Heart right ventricle (tissue), 16 donors: ENCODE results near the gene MRPL38. TPM values are rescaled to one million over a fixed set of nuclear protein-coding genes. Genes with fewer than 3 reads are reported as not detected.

Experiments used
- ATAC-seq, 8 donors: fragments of 200-7000 bp; cut with Tn5 transposase; one replicate each; pipeline ENCODE4 v1.9.1; 2020; ENCODE audit warnings: mild to moderate bottlenecking in 8 of 8, moderate library complexity in 8 of 8, moderate number of reproducible peaks in 1 of 8
- DNase-seq, 2 donors: peaks; one replicate each; pipeline ENCODE4 v3.0.0-alpha.2; 2020
- H3K27ac ChIP-seq, 10 donors: fragments of 200-600 bp; sonication (generic) in 2 of 10; one replicate each; pipeline versions ENCODE4 v1.5.0 to v1.8.0; 2020 to 2022; ENCODE audit warnings: mild to moderate bottlenecking in 3 of 10
- H3K27me3 ChIP-seq, 7 donors: fragments of 200-600 bp; one replicate each; pipeline ENCODE4 v1.8.0; 2021 to 2022; ENCODE audit warnings: mild to moderate bottlenecking in 2 of 7
- H3K36me3 ChIP-seq, 9 donors: fragments of 200-600 bp; sonication (generic) in 1 of 9; one replicate each; pipeline versions ENCODE4 v1.5.0 to v1.8.0; 2020 to 2022; ENCODE audit warnings: mild to moderate bottlenecking in 2 of 9
- H3K4me1 ChIP-seq, 9 donors: fragments of 200-600 bp; sonication (generic) in 1 of 9; one replicate each; pipeline versions ENCODE4 v1.5.0 to v1.8.0; 2020 to 2022; ENCODE audit warnings: mild to moderate bottlenecking in 4 of 9
- H3K4me3 ChIP-seq, 10 donors: fragments of 200-600 bp; sonication (generic) in 2 of 10; one replicate each; pipeline versions ENCODE4 v1.5.0 to v1.8.0; 2020 to 2022; ENCODE audit warnings: mild to moderate bottlenecking in 7 of 10, moderate library complexity in 2 of 10
- H3K9me3 ChIP-seq, 11 donors: fragments of 200-600 bp in 10 of 11; sonication (generic) in 2 of 11; one replicate each; pipeline versions ENCODE4 v1.5.0 to v1.8.0; 2013 to 2022; ENCODE audit warnings: mild to moderate bottlenecking in 2 of 11, control low read depth in 1 of 11, moderate library complexity in 1 of 11
- WGBS, 2 donors: extraction: QIAGEN DNeasy Blood & Tissue Kit; methylation state at CpG; one replicate each; pipeline ENCODE4 v1.1.7; 2013; ENCODE audit warnings: inconsistent platforms in 1 of 2; 5-methylcytosine and 5-hydroxymethylcytosine counted together
- intact Hi-C, 10 donors: fragments of 100-400 bp; cut with DNase I; formaldehyde crosslinking; loops; one replicate each; pipeline versions ENCODE4 v1.11.1 to v1.14.2; 2022
- polyA plus RNA-seq, 2 donors: library from polyadenylated mRNA; stranded (reverse); fragments of 200-250 nt; gene quantifications; one replicate each; pipeline ENCODE4 v1.2.3, GENCODE V29; 2013
- total RNA-seq, 10 donors: library from RNA; stranded (reverse); fragmentation: NEBNext Ultra II Directional in 3 of 10; extraction: Animal tissue kit (Norgen Biotek cat#: 25700) in 3 of 10; gene quantifications; one replicate each; pipeline versions ENCODE4 v1.2.1 to v1.2.4, GENCODE V29; 2021 to 2023
- TF ChIP-seq, protein P1 (sequence below), 9 donors: fragments of 200-600 bp; sonication (generic) in 2 of 9; IDR thresholded peaks; one replicate each; pipeline versions ENCODE4 v1.5.0 to v1.8.0; 2021 to 2022; ENCODE audit warnings: antibody characterized with exemption in 9 of 9, mild to moderate bottlenecking in 5 of 9, moderate library complexity in 1 of 9
- donor health status: Arrhythmogenic right ventricular cardiomyopathy.
- donor health status: ischemic (EF 13 %, LVEDD 7.1; RV severe dilation, severe dysfunction).
- donor health status: healthy with polysubstance abuse.
- donor health status: DM: no; HTN: yes; CAD: no.
- donor health status: DM: no; HTN: no; CAD: no.
- donor health status: ischemic (EF 25% LVEDD 6.9; RV normal size, moderate dysfunction).
- donor health status: ischemic (EF 25% LVEDD 5.7; RV mildly dilated, moderate dysfunction).
- donor health status: healthy.
- donor health status: DM: yes; HTN: yes; CAD: no.
- donor health status: Ischemic cardiomyopathy.
- donor health status: ischemic (EF 35%, LVEDD 5.7; RV mildly dilated, moderate dysfunction).
- donor health status: nonischemic (EF 11% LVEDD 7.7; RV severe dilation, severe dysfunction).
- donor health status: DM: yes; HTN: yes; CAD: no.
- donor health status: PGD.
- donor health status: ischemic (EF 29% LVEDD 5.4; RV normal size, mild dysfunction).
- donor health status: nonischemic (EF 23%, LVEDD 6.1; RV moderate dilation, normal function).

Gene MRPL38
- total and polyA plus RNA-seq, 12 donors = 86.0 to 160 (median 96.5) TPM

DNA sequence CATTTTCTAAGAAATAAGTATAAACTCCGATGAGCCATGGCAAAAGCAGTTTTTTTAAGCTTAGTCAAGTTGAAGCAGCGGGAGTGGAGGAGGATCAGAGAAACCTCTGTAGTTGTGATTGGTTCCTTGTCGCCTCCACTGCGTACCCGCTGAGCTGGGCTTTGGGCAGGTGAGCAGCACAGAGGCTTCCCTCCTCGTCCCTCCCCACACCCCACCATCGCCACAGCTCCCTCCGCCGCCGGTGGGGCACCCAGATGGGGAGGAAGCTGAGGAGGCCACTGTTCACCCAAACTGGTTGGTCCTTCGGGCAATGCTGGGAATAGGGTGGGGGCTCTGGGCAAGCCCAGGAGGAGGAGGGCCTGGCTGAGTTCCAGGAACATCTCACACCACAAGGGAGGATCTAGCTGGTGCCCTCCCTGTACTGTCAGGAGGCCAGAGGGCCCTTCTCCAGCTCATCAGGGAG, 5.2 kb upstream of the MRPL38 start:
- H3K36me3 ChIP-seq = peaks cover 0 to 32% (median 0%) of the 10 kb centered on the region in 9 donors
- H3K4me3 ChIP-seq = no peak overlapping the region
- intact Hi-C loops = loop anchor here in 5 of 10 donors (5.0 to 10.0 kb wide), 6 partner anchors 67 to 385 kb away; partner anchors contain the start of genes ACOX1 (in 1 of the 5), TEN1 (in 1 of the 5) and UBALD2 (in 1 of the 5)
- ATAC-seq = peak in 3 of 8 donors; percentile 28 to 29 (median 28)
- DNase-seq = no peak
- 71 to 74% methylated on average over 11 of the region's 11 CpGs for whole genome bisulfite sequencing, 2 donors
- no peak overlapping the region for H3K27ac ChIP-seq
- H3K9me3 ChIP-seq = no peaks in the 10 kb centered on the region
- TF ChIP-seq, protein P1, sequence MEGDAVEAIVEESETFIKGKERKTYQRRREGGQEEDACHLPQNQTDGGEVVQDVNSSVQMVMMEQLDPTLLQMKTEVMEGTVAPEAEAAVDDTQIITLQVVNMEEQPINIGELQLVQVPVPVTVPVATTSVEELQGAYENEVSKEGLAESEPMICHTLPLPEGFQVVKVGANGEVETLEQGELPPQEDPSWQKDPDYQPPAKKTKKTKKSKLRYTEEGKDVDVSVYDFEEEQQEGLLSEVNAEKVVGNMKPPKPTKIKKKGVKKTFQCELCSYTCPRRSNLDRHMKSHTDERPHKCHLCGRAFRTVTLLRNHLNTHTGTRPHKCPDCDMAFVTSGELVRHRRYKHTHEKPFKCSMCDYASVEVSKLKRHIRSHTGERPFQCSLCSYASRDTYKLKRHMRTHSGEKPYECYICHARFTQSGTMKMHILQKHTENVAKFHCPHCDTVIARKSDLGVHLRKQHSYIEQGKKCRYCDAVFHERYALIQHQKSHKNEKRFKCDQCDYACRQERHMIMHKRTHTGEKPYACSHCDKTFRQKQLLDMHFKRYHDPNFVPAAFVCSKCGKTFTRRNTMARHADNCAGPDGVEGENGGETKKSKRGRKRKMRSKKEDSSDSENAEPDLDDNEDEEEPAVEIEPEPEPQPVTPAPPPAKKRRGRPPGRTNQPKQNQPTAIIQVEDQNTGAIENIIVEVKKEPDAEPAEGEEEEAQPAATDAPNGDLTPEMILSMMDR (IDR thresholded peaks at IDR 0.05) = no peak
- H3K4me1 ChIP-seq = peaks cover 0 to 17% (median 8%) of the 10 kb centered on the region in 9 donors
- no peaks in the 10 kb centered on the region for H3K27me3 ChIP-seq

DNA sequence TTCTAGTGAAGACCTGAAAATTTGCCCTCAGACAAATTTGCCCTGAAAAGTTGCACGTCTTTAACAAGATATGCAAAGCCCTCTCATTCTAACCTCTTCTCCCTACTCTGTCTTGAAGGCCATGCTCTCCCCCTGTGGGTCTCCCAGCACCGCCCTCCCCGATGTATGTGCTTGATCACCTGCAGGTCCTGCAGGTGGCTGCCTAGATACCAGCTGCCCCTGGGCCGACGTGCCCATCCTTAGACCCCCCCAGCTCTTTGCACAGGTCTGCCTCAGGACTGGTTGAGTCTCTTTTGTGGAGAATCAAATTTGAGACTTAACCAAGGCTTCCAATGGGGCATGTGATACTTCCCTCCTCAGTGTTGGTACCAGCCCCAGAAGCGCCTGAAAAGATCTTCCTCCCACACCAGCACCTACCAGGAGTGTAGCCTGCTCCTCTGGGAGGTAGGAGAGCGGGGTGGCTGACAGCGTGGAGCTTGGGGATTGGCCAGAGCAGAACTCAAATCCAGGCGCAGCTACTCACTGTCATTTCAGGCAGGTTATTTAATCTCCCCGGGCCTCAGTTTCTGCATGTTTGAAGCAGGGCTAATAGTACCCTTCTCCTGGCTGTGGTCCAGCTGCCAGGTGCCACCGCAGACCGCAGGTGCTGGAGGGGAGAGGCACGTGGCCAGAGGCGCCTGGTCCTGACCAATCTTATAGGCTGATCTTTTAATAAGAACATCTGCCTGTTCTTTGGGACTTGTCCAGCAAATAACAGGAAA, 4.5 kb upstream of the MRPL38 start:
- WGBS, 2 donors = 89 to 90% methylated on average over 14 of the region's 14 CpGs
- H3K4me1 ChIP-seq = peaks cover 0 to 18% (median 9%) of the 10 kb centered on the region in 9 donors

DNA sequence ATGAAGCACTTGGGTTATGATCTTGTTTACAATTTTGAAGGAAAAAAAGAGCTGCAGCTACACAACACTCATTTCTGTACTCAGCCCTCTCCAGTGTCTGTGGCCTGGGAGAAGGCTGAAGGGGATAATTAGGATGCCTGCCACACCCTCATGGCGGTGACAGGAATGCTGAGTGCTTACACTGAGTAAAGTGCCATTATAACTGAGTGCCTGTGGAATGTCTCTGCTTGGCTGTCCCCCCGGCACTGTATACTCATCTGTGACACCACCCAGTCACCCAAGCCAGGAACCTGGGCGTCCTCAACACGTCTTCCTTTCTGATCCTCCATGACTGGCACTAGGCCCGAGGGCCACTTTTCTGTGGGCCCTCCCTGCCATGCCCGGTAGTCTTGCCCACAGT, 3.5 kb upstream of the MRPL38 start:
- DNase-seq (peak; percentile 67 to 73), ATAC-seq (peak in 7 of 8 donors; percentile 9 to 72 (median 55))
- no peak overlapping the region for H3K4me3 ChIP-seq
- peaks cover 0 to 21% (median 0%) of the 10 kb centered on the region in 9 donors for H3K36me3 ChIP-seq
- 30 to 48% methylated on average over 6 of the region's 6 CpGs for WGBS, 2 donors
- H3K27me3 ChIP-seq = no peaks in the 10 kb centered on the region
- H3K9me3 ChIP-seq = no peaks in the 10 kb centered on the region
- H3K4me1 ChIP-seq = peaks cover 6 to 28% (median 19%) of the 10 kb centered on the region in 9 donors
- intact Hi-C loops = loop anchor here in 4 of 10 donors (5.0 to 10.0 kb wide), 5 partner anchors 69 to 387 kb away; partner anchors contain the start of genes ACOX1 (in 1 of the 4), TEN1 (in 1 of the 4) and UBALD2 (in 1 of the 4)
- TF ChIP-seq, protein P1 (IDR thresholded peaks at IDR 0.05) = no peak
- H3K27ac ChIP-seq = peak overlapping the region in 4 of 10 donors; percentile 18 to 43 (median 39)

More for the DNA sequence above, 4.5 kb upstream of the MRPL38 start:
- Histone ChIP-seq H3K36me3 (peaks cover 0 to 27% (median 0%) of the 10 kb centered on the region in 9 donors), H3K4me3 (no peak overlapping the region), H3K27ac (no peak overlapping the region), H3K9me3 (no peaks in the 10 kb centered on the region), H3K27me3 (no peaks in the 10 kb centered on the region)
- TF ChIP-seq, protein P1 (IDR thresholded peaks at IDR 0.05) = no peak
- no peak for ATAC-seq
- intact Hi-C loops = loop anchor here in 4 of 10 donors (5.0 to 10.0 kb wide), 5 partner anchors 68 to 386 kb away; partner anchors contain the start of genes ACOX1 (in 1 of the 4), TEN1 (in 1 of the 4) and UBALD2 (in 1 of the 4)
- no peak for DNase-seq

DNA sequence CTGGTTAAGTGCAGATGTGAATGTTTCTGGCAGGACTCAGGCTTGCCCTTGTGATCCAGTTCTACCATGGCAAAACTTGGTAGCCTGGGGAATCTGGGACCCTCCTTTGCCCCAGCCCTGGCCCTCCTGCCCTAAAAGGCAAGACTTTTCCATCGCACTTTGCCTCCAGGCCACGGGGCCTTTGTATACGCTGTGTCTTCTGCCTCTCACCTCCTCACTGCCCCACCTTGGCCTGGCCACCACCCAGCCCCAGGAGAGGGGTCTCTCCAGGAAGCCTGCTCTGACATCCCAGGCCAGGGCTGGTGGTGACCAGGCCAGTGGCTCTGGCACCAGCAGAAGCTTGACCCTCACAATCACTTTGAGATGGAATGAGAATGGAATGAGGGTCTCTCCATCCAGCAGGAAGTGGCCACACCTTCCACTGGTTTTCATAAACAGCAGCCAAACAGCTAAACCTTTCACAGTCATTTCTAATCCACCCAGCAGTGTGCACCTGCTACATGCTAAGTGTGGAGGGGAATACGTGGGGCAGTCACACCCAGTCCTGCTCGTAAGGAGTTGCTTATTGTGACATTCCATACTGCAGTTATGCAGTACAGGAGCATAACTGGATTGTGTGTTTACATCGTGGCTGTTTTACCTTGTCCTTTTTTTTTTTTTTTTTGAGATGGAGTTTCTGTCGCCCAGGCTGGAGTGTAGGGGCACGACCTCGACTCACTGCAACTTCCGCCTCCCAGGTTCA, 1.6 kb upstream of the MRPL38 start:
- intact Hi-C loops = loop anchor here in 6 of 10 donors (2.0 to 10.0 kb wide), 6 partner anchors 71 to 388 kb away; partner anchors contain the start of genes ACOX1 (in 1 of the 6), TEN1 (in 1 of the 6) and UBALD2 (in 1 of the 6)
- Histone ChIP-seq H3K36me3 (peaks cover 0 to 25% (median 6%) of the 10 kb centered on the region in 9 donors), H3K9me3 (no peaks in the 10 kb centered on the region), H3K27ac (no peak overlapping the region), H3K4me1 (peaks cover 6 to 31% (median 21%) of the 10 kb centered on the region in 9 donors), H3K27me3 (no peaks in the 10 kb centered on the region), H3K4me3 (no peak overlapping the region)
- ATAC-seq (no peak), DNase-seq (no peak)
- TF ChIP-seq, protein P1 (IDR thresholded peaks at IDR 0.05) = no peak
- 86% methylated on average over 10 of the region's 10 CpGs for WGBS, 2 donors
